Esophagus squamous epithelium (tissue), 5 donors: ENCODE measurements around the gene KRTAP10-2. TPM values are rescaled to one million over a fixed set of nuclear protein-coding genes. Genes with fewer than 3 reads are reported as not detected.

Experiments
- DNase-seq: peaks from one replicate; lab custom pipeline; 2025; lab: John Stamatoyannopoulos, UW
- H3K27ac ChIP-seq, 4 donors: fragments of 200-600 bp; sonication (generic); one replicate each; pipeline ENCODE4 v1.5.1; 2016 to 2019; ENCODE audit warnings: mild to moderate bottlenecking in 1 of 4
- H3K27me3 ChIP-seq, 4 donors: fragments of 200-600 bp; sonication (generic); 1 replicate in 3 of 4; 2 replicates in 1 of 4; pipeline versions ENCODE4 v1.5.1 to v1.6.0; 2017 to 2021; ENCODE audit warnings: antibody characterized with exemption in 1 of 4
- H3K36me3 ChIP-seq, 3 donors: fragments of 200-600 bp; sonication (generic); one replicate each; pipeline ENCODE4 v1.5.1; 2016 to 2019
- H3K4me1 ChIP-seq, 3 donors: fragments of 200-600 bp; sonication (generic); one replicate each; pipeline ENCODE4 v1.5.1; 2017 to 2019
- H3K4me3 ChIP-seq, 4 donors: fragments of 200-600 bp; sonication (generic); 1 replicate in 3 of 4; 2 replicates in 1 of 4; pipeline ENCODE4 v1.5.1; 2016 to 2019; ENCODE audit warnings: mild to moderate bottlenecking in 2 of 4, moderate library complexity in 1 of 4
- H3K9me3 ChIP-seq, 3 donors: fragments of 200-600 bp; sonication (generic); one replicate each; pipeline ENCODE4 v1.5.1; 2016 to 2019
- CTCF ChIP-seq, 6 experiments: fragments of 450-650 bp in 4 of 6; fragments of 200-600 bp in 2 of 6; sonication (generic) in 2 of 6; IDR thresholded peaks; one replicate each; pipeline ENCODE4 v1.5.1; 2016 to 2019; ENCODE audit warnings: antibody characterized with exemption in 6 of 6, mild to moderate bottlenecking in 4 of 6, moderate library complexity in 4 of 6
- POLR2A ChIP-seq, 4 donors: fragments of 450-650 bp; IDR thresholded peaks; one replicate each; pipeline ENCODE4 v1.6.1; 2017; ENCODE audit warnings: antibody characterized with exemption in 4 of 4, mild to moderate bottlenecking in 4 of 4, moderate library complexity in 3 of 4
- WGBS, 2 donors: methylation state at CpG; one replicate each; pipeline ENCODE4 v1.1.5; 2018; 5-methylcytosine and 5-hydroxymethylcytosine counted together
- intact Hi-C: fragments of 100-400 bp; cut with DNase I; formaldehyde crosslinking; loops from one replicate; pipeline ENCODE4 v1.15.0; 2022
- total RNA-seq, 4 donors: library from RNA; depleted of rRNA; stranded (reverse); fragments of >200 nt; gene quantifications; one replicate each; pipeline ENCODE4 v1.1.0, GENCODE V29; 2016
- donor health status: DM: yes; HTN: yes; CAD: no.

Gene KRTAP10-2
- total RNA-seq, 4 donors from 2014 or later: not detected

GRCh38 chr21:44589094-44589493 is 37.8 kb upstream of the KRTAP10-2 start:
- H3K4me1 ChIP-seq: peaks cover 0 to 15% (median 0%) of the 10 kb centered on the region in 3 donors
- peaks cover 0 to 83% (median 1%) of the 10 kb centered on the region in 4 donors for H3K27me3 ChIP-seq
- no peak overlapping the region for H3K4me3 ChIP-seq
- H3K27ac ChIP-seq: no peak overlapping the region
- 71 to 80% methylated on average over 1 to 2 of the region's 2 CpGs for WGBS, 2 donors
- no peak for DNase-seq
- no peak for TF ChIP-seq POLR2A (IDR thresholded peaks at IDR 0.05)
- H3K36me3 ChIP-seq: no peaks in the 10 kb centered on the region
- peaks cover 0 to 5% (median 0%) of the 10 kb centered on the region in 3 donors for H3K9me3 ChIP-seq
- intact Hi-C loops: no loop called here

- DNase-seq: no peak
- TF ChIP-seq POLR2A (IDR thresholded peaks at IDR 0.05) (no peak), CTCF (IDR thresholded peaks at IDR 0.05) (no peak)
- Histone ChIP-seq H3K36me3 (no peaks in the 10 kb centered on the region), H3K27ac (no peak overlapping the region), H3K4me3 (no peak overlapping the region), H3K9me3 (peaks cover 0 to 22% (median 8%) of the 10 kb centered on the region in 3 donors), H3K4me1 (no peaks in the 10 kb centered on the region), H3K27me3 (peaks cover 0 to 69% (median 1%) of the 10 kb centered on the region in 4 donors)
- intact Hi-C loops: no loop called here
- 47 to 64% methylated on average over 2 to 3 of the region's 3 CpGs for WGBS, 2 donors
Observed at GRCh38 chr21:44585892-44586291, 34.6 kb upstream of the KRTAP10-2 start.

- TF ChIP-seq CTCF (IDR thresholded peaks at IDR 0.05): no peak
- TF ChIP-seq POLR2A (IDR thresholded peaks at IDR 0.05): no peak
- no peak for DNase-seq
- H3K27ac ChIP-seq: no peak overlapping the region
- no peaks in the 10 kb centered on the region for H3K36me3 ChIP-seq
- no peak overlapping the region for H3K4me3 ChIP-seq
- H3K27me3 ChIP-seq: peaks cover 0 to 63% (median 1%) of the 10 kb centered on the region in 4 donors
- no peaks in the 10 kb centered on the region for H3K4me1 ChIP-seq
- intact Hi-C loops: no loop called here
- peaks cover 0 to 24% (median 8%) of the 10 kb centered on the region in 3 donors for H3K9me3 ChIP-seq
- 38 to 56% methylated on average over 6 of the region's 6 CpGs for WGBS, 2 donors
Observed at GRCh38 chr21:44583800-44584147, 32.5 kb upstream of the KRTAP10-2 start.

- Histone ChIP-seq H3K36me3 (no peaks in the 10 kb centered on the region), H3K27ac (no peak overlapping the region), H3K9me3 (peaks cover 0 to 24% (median 8%) of the 10 kb centered on the region in 3 donors), H3K4me1 (no peaks in the 10 kb centered on the region), H3K4me3 (no peak overlapping the region), H3K27me3 (peaks cover 0 to 68% (median 1%) of the 10 kb centered on the region in 4 donors)
- intact Hi-C loops: no loop called here
- no peak for TF ChIP-seq CTCF (IDR thresholded peaks at IDR 0.05)
- no peak for TF ChIP-seq POLR2A (IDR thresholded peaks at IDR 0.05)
- WGBS, 2 donors: 16 to 17% methylated on average over 10 to 11 of the region's 11 CpGs
- no peak for DNase-seq
Observed at GRCh38 chr21:44583089-44583799, 31.9 kb upstream of the KRTAP10-2 start.

GRCh38 chr21:44582055-44582454 is 30.8 kb upstream of the KRTAP10-2 start:
- H3K4me1 ChIP-seq: no peaks in the 10 kb centered on the region
- H3K27ac ChIP-seq: no peak overlapping the region
- no peaks in the 10 kb centered on the region for H3K36me3 ChIP-seq
- H3K27me3 ChIP-seq: peaks cover 0 to 69% (median 1%) of the 10 kb centered on the region in 4 donors
- no peak for DNase-seq
- 58 to 80% methylated on average over 10 to 14 of the region's 15 CpGs for WGBS, 2 donors
- intact Hi-C loops: no loop called here
- peaks cover 0 to 31% (median 13%) of the 10 kb centered on the region in 3 donors for H3K9me3 ChIP-seq
- H3K4me3 ChIP-seq: no peak overlapping the region
- TF ChIP-seq CTCF (IDR thresholded peaks at IDR 0.05) (no peak), POLR2A (IDR thresholded peaks at IDR 0.05) (no peak)
